GM21367 (cell line): ENCODE measurements around the gene GPR52.
"Not testable (repeated sequence)": the region's sequence is repeated elsewhere in the genome, so short reads cannot be mapped to it uniquely, and the experiment has no call there.

Experiments used
- ATAC-seq: cut with Tn5 transposase; IDR thresholded peaks from one replicate; pipeline ENCODE4 v1.9.1; 2021; ENCODE audit not compliant: unreplicated experiment

Gene GPR52, protein sequence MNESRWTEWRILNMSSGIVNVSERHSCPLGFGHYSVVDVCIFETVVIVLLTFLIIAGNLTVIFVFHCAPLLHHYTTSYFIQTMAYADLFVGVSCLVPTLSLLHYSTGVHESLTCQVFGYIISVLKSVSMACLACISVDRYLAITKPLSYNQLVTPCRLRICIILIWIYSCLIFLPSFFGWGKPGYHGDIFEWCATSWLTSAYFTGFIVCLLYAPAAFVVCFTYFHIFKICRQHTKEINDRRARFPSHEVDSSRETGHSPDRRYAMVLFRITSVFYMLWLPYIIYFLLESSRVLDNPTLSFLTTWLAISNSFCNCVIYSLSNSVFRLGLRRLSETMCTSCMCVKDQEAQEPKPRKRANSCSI

DNA sequence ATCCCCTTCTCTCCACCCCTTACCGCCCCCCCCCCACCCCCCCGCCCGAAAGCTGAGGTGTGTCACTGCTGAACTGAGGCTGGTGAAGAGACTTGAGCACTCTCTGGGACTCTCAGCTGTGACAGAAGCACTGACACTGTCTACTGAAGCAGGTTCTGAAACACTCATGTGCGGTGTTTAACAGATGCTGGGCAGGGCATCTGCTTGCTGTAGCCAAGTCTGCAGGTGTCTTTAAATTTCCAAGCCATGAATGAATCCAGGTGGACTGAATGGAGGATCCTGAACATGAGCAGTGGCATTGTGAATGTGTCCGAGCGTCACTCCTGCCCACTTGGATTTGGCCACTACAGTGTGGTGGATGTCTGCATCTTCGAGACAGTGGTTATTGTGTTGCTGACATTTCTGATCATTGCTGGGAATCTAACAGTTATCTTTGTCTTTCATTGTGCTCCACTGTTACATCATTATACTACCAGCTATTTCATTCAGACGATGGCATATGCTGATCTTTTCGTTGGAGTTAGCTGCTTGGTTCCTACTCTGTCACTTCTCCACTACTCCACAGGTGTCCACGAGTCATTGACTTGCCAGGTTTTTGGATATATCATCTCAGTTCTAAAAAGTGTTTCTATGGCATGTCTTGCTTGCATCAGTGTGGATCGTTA, at the start of gene GPR52:
Gene GPR52 (plus strand): TSS at position 99 of the 665 bp plus-strand sequence. CDS start 148 bp downstream, at position 247.
- no peak for ATAC-seq

DNA sequence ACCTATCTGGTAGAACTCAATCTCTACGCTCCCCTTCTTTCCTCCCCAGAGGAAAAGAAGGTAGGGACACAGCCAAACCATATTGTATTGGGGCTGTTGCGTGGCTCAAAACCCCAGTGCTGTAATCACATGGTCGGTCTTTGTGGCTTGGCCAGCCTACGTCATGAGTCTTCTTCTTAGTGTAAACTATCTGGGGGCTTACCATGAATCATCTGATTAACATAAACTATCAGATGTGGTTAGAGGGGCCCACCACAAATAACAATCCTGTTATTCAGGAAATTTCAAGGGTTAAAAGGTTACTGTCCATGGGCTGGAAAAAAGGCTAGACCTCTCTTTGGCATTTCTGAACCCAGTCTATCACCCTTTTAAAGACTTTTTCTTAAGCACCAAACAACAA, 49.5 kb upstream of the GPR52 start:
- ATAC-seq = no peak

DNA sequence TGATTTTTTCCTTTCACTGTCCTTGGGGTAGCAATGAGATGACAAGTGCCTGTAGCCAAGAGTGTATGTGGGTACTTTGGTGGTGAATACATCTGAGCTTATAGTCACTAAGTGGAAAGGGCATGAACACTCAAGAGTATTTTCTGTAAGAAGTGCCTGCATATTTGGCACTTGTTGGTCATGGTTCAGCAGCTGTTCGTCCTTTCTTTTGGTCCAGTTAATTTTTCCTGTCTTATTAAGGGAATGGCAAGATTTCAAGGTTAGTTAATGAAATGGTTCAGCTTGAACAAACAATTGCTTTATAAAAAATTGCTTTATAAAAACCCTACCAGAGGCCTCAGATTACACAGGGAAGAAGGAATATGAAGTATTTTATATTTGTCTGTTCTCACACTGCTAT, 48.6 kb upstream of the GPR52 start:
- no peak for ATAC-seq

- ATAC-seq = no peak
Measured at GRCh38 chr1:174401075-174401474, 46.7 kb upstream of the GPR52 start.

DNA sequence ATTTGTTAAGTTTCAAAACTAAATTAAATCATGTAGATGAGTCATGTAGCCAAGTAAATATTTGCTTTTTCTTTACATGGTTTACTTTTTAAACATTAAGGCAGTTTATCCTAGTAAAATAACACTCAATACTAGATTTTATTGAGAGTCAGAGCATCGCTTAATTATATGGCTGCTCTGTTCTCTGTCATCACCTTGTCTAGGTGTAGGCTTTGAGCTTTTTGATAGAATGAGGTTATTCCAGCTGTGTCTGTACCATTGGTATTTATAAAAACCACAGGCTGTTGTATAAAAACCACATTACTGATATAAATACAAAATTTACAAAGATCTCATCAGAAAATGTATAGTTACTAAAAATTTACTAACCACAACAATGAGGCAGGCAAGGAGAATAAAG, 42.5 kb upstream of the GPR52 start:
- ATAC-seq = no peak

DNA sequence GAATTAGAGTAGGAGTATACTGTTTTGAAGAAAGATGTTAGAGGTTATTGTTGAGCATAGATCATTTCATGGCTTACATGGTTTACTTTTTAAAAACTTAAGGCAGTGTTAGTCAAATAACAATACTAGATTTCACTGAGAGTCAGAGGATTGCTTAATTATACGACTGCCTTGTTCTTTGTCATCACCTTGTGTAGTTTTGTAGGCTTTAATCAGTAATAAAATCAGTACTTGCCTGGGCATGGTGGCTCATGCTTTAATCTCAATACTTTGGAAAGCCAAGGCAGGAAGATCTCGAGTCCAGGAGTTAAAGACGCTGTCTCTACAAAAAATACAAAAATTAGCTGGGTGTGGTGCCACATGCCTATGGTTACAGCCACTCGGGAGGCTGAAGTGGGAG, 41.3 kb upstream of the GPR52 start:
- ATAC-seq = no peak

GRCh38 chr1:174407665-174408064, 40.1 kb upstream of the GPR52 start:
- ATAC-seq = no peak

DNA sequence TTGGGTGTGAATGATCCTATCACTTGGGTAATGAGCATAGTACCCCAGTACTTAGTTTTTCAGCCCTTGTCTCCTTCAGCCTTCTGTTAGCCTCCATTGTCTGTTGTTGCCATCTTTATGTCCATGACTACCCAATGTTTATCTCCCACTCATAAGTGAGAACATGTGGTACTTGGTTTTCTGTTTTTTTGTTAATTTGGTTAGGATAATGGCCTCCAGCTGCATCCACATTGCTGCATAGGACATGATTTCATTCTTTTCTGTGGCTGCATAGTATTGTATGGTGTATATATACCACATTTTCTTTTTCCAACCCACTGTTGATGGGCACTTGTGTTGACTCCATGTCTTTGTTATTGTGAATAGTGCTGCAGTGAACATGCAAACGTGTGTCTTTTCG, 39.6 kb upstream of the GPR52 start:
- no peak for ATAC-seq

DNA sequence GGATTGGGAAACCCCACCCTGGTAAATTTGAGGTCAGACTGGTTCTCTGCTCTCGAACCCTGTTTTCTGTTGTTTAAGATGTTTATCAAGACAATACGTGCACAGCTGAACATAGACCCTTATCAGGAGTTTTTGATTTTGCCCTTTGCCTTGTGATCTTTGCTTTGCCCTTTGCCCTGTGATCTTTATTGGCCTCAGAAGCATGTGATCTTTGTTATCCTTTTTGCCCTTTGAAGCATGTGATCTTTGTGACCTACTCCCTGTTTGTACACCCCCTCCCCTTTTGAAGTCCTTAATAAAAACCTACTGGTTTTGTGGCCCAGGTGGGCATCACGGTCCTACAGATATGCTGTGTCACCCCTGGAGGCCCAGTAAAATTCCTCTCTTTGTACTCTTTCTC, 38.0 kb upstream of the GPR52 start:
- not testable (repeated sequence) for ATAC-seq

- ATAC-seq = no peak
Measured at GRCh38 chr1:174413632-174414031, 34.1 kb upstream of the GPR52 start.

GRCh38 chr1:174414203-174414602, 33.6 kb upstream of the GPR52 start:
- ATAC-seq = no peak

DNA sequence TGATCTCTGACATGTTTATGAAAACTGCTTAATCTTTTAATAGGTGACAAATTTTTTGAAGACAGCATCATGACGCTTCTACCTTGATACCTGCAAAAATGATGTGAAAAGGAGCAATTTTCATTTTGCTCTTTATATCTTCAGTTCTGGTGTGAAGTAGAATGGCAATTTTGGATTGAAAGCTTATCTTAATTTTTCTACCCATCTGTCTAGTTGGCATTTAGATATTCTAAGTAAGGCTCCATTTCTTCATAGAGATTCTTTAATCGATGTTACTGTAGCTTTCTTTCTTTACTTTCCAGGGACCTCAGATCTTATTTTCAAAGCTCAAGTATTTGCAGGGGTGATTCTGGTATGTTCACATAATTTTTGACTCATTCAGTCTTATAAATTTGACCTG, 32.3 kb upstream of the GPR52 start:
- ATAC-seq = no peak

- ATAC-seq = no peak
Measured at GRCh38 chr1:174417921-174418320, 29.8 kb upstream of the GPR52 start.

DNA sequence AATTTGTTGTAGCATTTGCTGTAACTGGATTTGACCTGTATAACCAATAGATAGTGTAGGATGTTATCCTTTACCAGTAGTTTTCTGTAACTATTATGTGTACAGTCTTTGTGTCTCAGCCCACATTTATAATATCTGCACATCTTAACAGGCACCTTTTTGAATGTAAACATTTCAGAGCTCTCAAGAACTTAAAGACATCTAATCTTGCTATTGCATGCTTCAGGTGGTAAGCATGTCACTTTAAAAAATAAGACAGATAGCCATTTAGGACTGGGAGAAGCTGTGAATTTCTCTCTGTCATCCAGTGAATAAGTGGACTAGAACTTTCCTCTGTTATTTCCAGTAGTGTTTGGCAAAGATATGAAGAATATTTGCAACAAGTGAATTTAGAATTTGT, 22.6 kb upstream of the GPR52 start:
- no peak for ATAC-seq

DNA sequence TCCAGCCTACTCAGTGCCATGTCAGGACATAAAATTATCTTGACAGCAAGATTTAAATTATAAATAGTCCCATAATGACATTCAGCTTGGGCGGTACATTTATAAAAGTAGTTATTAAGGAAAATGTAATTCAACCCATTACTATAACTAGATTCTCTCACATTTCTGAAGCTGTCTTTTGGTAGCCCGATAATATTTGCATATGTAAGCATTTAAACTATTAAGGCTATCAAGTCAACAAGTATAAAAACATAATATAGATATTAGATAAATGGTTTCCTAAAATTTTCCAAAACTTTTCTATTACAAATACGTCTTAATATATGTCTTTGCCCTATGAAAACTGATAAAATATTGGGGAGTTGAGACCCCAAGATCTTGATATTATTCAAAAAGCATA, 21.6 kb upstream of the GPR52 start:
- ATAC-seq = no peak

DNA sequence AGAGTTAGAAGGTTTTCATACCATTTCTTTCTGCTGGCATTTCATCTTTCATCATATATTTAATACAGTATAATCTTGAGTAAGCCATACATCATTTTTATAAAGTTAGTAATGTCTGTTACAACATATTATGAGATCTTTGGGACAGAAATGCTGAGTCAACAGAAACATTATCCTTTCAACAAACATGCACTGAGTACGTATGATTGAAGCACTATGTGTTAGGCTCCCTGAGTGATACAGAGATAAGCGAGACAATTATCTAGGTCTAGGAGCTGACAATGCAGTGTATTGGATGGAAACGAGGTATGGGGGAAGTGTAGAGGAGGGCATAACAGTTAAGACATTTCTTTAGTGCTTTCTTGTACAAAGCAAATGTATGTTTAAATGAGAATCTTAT, 19.7 kb upstream of the GPR52 start:
- no peak for ATAC-seq

- ATAC-seq = no peak
Measured at GRCh38 chr1:174428739-174429138, 19.0 kb upstream of the GPR52 start.

- ATAC-seq = no peak
Measured at GRCh38 chr1:174433451-174433850, 14.3 kb upstream of the GPR52 start.

GRCh38 chr1:174445351-174445750, 2.4 kb upstream of the GPR52 start:
- ATAC-seq = no peak

- no peak for ATAC-seq
Measured at GRCh38 chr1:174445817-174446216, 1.9 kb upstream of the GPR52 start.

GRCh38 chr1:174448531-174448883, 743 bp downstream of the GPR52 start:
- no peak for ATAC-seq

GRCh38 chr1:174448974-174449373, 1.2 kb downstream of the GPR52 start:
- ATAC-seq = no peak

- ATAC-seq = no peak
Measured at GRCh38 chr1:174451408-174451807, 3.6 kb downstream of the GPR52 start.
